K562 (cell line): ENCODE data around the gene SIRT5. TPM values are rescaled to one million over a fixed set of nuclear protein-coding genes. Genes with fewer than 3 reads are reported as not detected.

Source experiments
- ADNP ChIP-seq: fragments of 200-800 bp; sonication (Bioruptor generic); IDR thresholded peaks from 2 replicates; pipeline ENCODE4 v1.6.1; 2016; ENCODE audit warnings: missing genetic modification characterization, missing compliant biosample characterization
- CBX8 ChIP-seq: fragments of 200-600 bp; sonication (generic); IDR thresholded peaks from 2 replicates; pipeline ENCODE4 v1.6.1; 2012; ENCODE audit warnings: borderline replicate concordance, mixed run types, low read depth, mild to moderate bottlenecking, moderate library complexity, mixed read lengths, low read length, control low read depth, inconsistent platforms; ENCODE audit not compliant: poor library complexity, severe bottlenecking; ENCODE audit errors: extremely low read depth
- EP300 ChIP-seq: IDR thresholded peaks from 2 replicates; pipeline ENCODE4 v1.6.1; 2012; ENCODE audit warnings: low read length, improper control_type of control experiment
- GATAD2B ChIP-seq: fragments of 450-650 bp; IDR thresholded peaks from 2 replicates; pipeline ENCODE4 v1.6.1; 2017; ENCODE audit warnings: mild to moderate bottlenecking, borderline replicate concordance
- MAFK ChIP-seq: IDR thresholded peaks from 2 replicates; pipeline ENCODE4 v1.6.1; 2011; ENCODE audit warnings: low read length, improper control_type of control experiment
- PATZ1 ChIP-seq: fragments of 250-450 bp; sonication (Bioruptor Pico); IDR thresholded peaks from 2 replicates; pipeline ENCODE4 v1.5.0; 2020; ENCODE audit warnings: mild to moderate bottlenecking, borderline replicate concordance
- PRMT5 ChIP-seq: sonication (generic); formaldehyde crosslinking; IDR thresholded peaks from 2 replicates; pipeline ENCODE4 v1.5.0; 2020; ENCODE audit warnings: missing genetic modification reagents
- RAD21 ChIP-seq, 2 experiments: fragments of 250-450 bp in 1 of 2; fragments of 450-650 bp in 1 of 2; sonication (Bioruptor Pico) in 1 of 2; formaldehyde crosslinking in 1 of 2; IDR thresholded peaks in 1 of 2; conservative IDR thresholded peaks in 1 of 2; 2 replicates each; pipeline versions ENCODE4 v1.4.0 to v1.8.0; 2020 to 2022; ENCODE audit warnings: mild to moderate bottlenecking in 2 of 2, moderate library complexity in 1 of 2
- ZNF232 ChIP-seq: sonication (generic); formaldehyde crosslinking; IDR thresholded peaks from 2 replicates; pipeline ENCODE4 v1.8.0; 2022; ENCODE audit warnings: mild to moderate bottlenecking, missing genetic modification reagents
- ZNF354B ChIP-seq: fragments of 250-450 bp; sonication (Bioruptor Pico); IDR thresholded peaks from 2 replicates; pipeline ENCODE4 v1.4.0; 2020
- ZNF586 ChIP-seq: fragments of 450-650 bp; formaldehyde crosslinking; conservative IDR thresholded peaks from 2 replicates; pipeline ENCODE4 v1.4.0; 2020; ENCODE audit warnings: mild to moderate bottlenecking, moderate library complexity
- ZNF766 ChIP-seq: fragments of 200-800 bp; sonication (Bioruptor generic); conservative IDR thresholded peaks from 2 replicates; pipeline ENCODE4 v1.6.1; 2016; ENCODE audit warnings: missing genetic modification characterization, missing compliant biosample characterization
- ZNF780A ChIP-seq: fragments of 250-450 bp; sonication (Bioruptor Pico); IDR thresholded peaks from 2 replicates; pipeline ENCODE4 v1.5.0; 2021; ENCODE audit warnings: mild to moderate bottlenecking
- polyA plus RNA-seq, 8 experiments: library from polyadenylated mRNA; depleted of rRNA in 4 of 8; stranded (reverse) in 5 of 8; unstranded in 3 of 8; fragments of >200 nt; fragmentation: Nextera tagmentation in 2 of 8; fragmentation: Illumina TruSeq in 1 of 8; extraction: Ambion mirVana in 2 of 8; extraction: Trizol in 1 of 8; gene quantifications; 2 replicates each; pipeline versions ENCODE4 v1.2.1 to v1.2.3, GENCODE V29; 2011 to 2014; ENCODE audit warnings: inconsistent platforms in 1 of 8, missing spikeins in 1 of 8
- total RNA-seq, 7 experiments: library from RNA; depleted of rRNA in 6 of 7; stranded (reverse); fragments of >200 nt in 6 of 7; fragmentation: Illumina TruSeq in 2 of 7; extraction: Trizol in 2 of 7; gene quantifications; 2 replicates each; pipeline versions ENCODE4 v1.2.1 to v1.2.3, GENCODE V29; 2011 to 2021; ENCODE audit warnings: low replicate concordance in 1 of 7
- TF ChIP-seq, protein P1 (sequence below): sonication (generic); formaldehyde crosslinking; IDR thresholded peaks from 2 replicates; pipeline ENCODE4 v1.8.1; 2023; ENCODE audit warnings: missing genetic modification reagents, mild to moderate bottlenecking, borderline replicate concordance
- TF ChIP-seq, protein P2 (sequence below): fragments of 250-450 bp; sonication (Bioruptor Pico); IDR thresholded peaks from 2 replicates; pipeline ENCODE4 v1.8.0; 2022; ENCODE audit warnings: inconsistent platforms, mild to moderate bottlenecking, moderate library complexity, borderline replicate concordance
- TF ChIP-seq, protein P3 (sequence below): sonication (generic); formaldehyde crosslinking; IDR thresholded peaks from 2 replicates; pipeline ENCODE4 v1.8.0; 2022; ENCODE audit warnings: missing genetic modification reagents, mild to moderate bottlenecking, borderline replicate concordance

SIRT5 gene
- total and polyA plus RNA-seq, 9 of the 15 experiments (the other 6 are each of a cell fraction or from before 2014, with no cell fraction given) = 2.1 to 15.7 (median 11.4) TPM

DNA sequence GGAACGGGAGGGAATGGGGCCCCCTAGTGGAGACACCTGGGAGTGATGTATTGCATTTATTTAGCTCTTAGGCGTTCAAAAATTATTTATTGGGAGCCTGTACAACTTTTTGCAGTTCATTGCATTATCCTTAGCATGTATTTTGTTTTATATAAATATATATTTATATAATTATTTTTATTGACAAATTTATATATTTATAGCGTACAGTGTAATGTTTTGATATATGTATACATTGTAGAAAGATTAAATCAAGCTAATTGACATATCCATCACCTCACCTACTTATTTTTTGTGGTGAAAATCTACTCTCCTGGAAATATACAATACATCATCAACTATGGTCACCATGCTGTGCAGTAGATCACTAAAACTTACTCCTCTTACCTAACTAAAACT is 975 bp downstream of the SIRT5 start (continued):
- TF ChIP-seq, protein P1, sequence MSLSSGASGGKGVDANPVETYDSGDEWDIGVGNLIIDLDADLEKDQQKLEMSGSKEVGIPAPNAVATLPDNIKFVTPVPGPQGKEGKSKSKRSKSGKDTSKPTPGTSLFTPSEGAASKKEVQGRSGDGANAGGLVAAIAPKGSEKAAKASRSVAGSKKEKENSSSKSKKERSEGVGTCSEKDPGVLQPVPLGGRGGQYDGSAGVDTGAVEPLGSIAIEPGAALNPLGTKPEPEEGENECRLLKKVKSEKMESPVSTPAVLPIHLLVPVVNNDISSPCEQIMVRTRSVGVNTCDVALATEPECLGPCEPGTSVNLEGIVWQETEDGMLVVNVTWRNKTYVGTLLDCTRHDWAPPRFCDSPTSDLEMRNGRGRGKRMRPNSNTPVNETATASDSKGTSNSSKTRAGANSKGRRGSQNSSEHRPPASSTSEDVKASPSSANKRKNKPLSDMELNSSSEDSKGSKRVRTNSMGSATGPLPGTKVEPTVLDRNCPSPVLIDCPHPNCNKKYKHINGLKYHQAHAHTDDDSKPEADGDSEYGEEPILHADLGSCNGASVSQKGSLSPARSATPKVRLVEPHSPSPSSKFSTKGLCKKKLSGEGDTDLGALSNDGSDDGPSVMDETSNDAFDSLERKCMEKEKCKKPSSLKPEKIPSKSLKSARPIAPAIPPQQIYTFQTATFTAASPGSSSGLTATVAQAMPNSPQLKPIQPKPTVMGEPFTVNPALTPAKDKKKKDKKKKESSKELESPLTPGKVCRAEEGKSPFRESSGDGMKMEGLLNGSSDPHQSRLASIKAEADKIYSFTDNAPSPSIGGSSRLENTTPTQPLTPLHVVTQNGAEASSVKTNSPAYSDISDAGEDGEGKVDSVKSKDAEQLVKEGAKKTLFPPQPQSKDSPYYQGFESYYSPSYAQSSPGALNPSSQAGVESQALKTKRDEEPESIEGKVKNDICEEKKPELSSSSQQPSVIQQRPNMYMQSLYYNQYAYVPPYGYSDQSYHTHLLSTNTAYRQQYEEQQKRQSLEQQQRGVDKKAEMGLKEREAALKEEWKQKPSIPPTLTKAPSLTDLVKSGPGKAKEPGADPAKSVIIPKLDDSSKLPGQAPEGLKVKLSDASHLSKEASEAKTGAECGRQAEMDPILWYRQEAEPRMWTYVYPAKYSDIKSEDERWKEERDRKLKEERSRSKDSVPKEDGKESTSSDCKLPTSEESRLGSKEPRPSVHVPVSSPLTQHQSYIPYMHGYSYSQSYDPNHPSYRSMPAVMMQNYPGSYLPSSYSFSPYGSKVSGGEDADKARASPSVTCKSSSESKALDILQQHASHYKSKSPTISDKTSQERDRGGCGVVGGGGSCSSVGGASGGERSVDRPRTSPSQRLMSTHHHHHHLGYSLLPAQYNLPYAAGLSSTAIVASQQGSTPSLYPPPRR = no peak
- TF ChIP-seq RAD21 (CRISPR knock-in tag; conservative IDR thresholded peaks at IDR 0.05 in 1 of 2, IDR thresholded peaks at IDR 0.05 in 1 of 2) (no peak; a peak in 1 of 4 replicates), ZNF586 (CRISPR knock-in tag) (no peak), ZNF354B (CRISPR knock-in tag) (no peak), ZNF780A (CRISPR knock-in tag) (no peak), MAFK (no peak), PATZ1 (CRISPR knock-in tag) (no peak), ZNF766 (CRISPR knock-in tag) (no peak), ADNP (tag) (peak; percentile 80), EP300 (peak; percentile 38; the same call in 1 of the 2 replicates), GATAD2B (0 out of 2 replicates have a peak, but pooled peaks have one; percentile 55), ZNF232 (CRISPR knock-in tag) (no peak), PRMT5 (CRISPR knock-in tag) (no peak), CBX8 (no peak)
- TF ChIP-seq, protein P2, sequence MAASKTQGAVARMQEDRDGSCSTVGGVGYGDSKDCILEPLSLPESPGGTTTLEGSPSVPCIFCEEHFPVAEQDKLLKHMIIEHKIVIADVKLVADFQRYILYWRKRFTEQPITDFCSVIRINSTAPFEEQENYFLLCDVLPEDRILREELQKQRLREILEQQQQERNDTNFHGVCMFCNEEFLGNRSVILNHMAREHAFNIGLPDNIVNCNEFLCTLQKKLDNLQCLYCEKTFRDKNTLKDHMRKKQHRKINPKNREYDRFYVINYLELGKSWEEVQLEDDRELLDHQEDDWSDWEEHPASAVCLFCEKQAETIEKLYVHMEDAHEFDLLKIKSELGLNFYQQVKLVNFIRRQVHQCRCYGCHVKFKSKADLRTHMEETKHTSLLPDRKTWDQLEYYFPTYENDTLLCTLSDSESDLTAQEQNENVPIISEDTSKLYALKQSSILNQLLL (CRISPR knock-in tag) = no peak
- TF ChIP-seq, protein P3, sequence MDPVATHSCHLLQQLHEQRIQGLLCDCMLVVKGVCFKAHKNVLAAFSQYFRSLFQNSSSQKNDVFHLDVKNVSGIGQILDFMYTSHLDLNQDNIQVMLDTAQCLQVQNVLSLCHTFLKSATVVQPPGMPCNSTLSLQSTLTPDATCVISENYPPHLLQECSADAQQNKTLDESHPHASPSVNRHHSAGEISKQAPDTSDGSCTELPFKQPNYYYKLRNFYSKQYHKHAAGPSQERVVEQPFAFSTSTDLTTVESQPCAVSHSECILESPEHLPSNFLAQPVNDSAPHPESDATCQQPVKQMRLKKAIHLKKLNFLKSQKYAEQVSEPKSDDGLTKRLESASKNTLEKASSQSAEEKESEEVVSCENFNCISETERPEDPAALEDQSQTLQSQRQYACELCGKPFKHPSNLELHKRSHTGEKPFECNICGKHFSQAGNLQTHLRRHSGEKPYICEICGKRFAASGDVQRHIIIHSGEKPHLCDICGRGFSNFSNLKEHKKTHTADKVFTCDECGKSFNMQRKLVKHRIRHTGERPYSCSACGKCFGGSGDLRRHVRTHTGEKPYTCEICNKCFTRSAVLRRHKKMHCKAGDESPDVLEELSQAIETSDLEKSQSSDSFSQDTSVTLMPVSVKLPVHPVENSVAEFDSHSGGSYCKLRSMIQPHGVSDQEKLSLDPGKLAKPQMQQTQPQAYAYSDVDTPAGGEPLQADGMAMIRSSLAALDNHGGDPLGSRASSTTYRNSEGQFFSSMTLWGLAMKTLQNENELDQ (CRISPR knock-in tag) = no peak
